ENCODE results near the gene EGFR.

The EGFR gene

GRCh38 chr7:55078465-55079372, 59.9 kb downstream of the EGFR start:
- no peak for TF ChIP-seq REST (IDR thresholded peaks at IDR 0.05; ENCODE audit: insufficient read depth in 1 of 2, low read depth in 2 of 2, low read length in 2 of 2)

- no peak for TF ChIP-seq SIN3A (IDR thresholded peaks at IDR 0.05; ENCODE audit: borderline replicate concordance, insufficient read depth, low read length)
- no peak for TF ChIP-seq REST (IDR thresholded peaks at IDR 0.05; ENCODE audit: insufficient read depth in 1 of 2, low read depth in 2 of 2, low read length in 2 of 2)
- TF ChIP-seq FOXP2 (optimal IDR thresholded peaks at IDR 0.05; ENCODE audit: borderline replicate concordance, extremely low read depth, extremely low read length, insufficient read depth) = no peak
- no peak for TF ChIP-seq POLR2AphosphoS5 (IDR thresholded peaks at IDR 0.05; ENCODE audit: low read depth, low read length)
- TF ChIP-seq TAF1 (IDR thresholded peaks at IDR 0.05; ENCODE audit: borderline replicate concordance, insufficient read depth, low read length) = no peak
Observed at GRCh38 chr7:55080000-55080623, 61.3 kb downstream of the EGFR start.

GRCh38 chr7:55081068-55081467, 62.3 kb downstream of the EGFR start:
- TF ChIP-seq SIN3A (IDR thresholded peaks at IDR 0.05; ENCODE audit: borderline replicate concordance, insufficient read depth, low read length) (no peak), REST (IDR thresholded peaks at IDR 0.05; ENCODE audit: insufficient read depth in 1 of 2, low read depth in 2 of 2, low read length in 2 of 2) (no peak), TAF1 (IDR thresholded peaks at IDR 0.05; ENCODE audit: borderline replicate concordance, insufficient read depth, low read length) (no peak), POLR2AphosphoS5 (IDR thresholded peaks at IDR 0.05; ENCODE audit: low read depth, low read length) (no peak), FOXP2 (optimal IDR thresholded peaks at IDR 0.05; ENCODE audit: borderline replicate concordance, extremely low read depth, extremely low read length, insufficient read depth) (no peak)

- TF ChIP-seq TAF1 (IDR thresholded peaks at IDR 0.05; ENCODE audit: borderline replicate concordance, insufficient read depth, low read length) (no peak), POLR2AphosphoS5 (IDR thresholded peaks at IDR 0.05; ENCODE audit: low read depth, low read length) (no peak), REST (IDR thresholded peaks at IDR 0.05; ENCODE audit: insufficient read depth in 1 of 2, low read depth in 2 of 2, low read length in 2 of 2) (no peak), FOXP2 (optimal IDR thresholded peaks at IDR 0.05; ENCODE audit: borderline replicate concordance, extremely low read depth, extremely low read length, insufficient read depth) (no peak), SIN3A (IDR thresholded peaks at IDR 0.05; ENCODE audit: borderline replicate concordance, insufficient read depth, low read length) (no peak)
Observed at GRCh38 chr7:55081472-55082227, 62.8 kb downstream of the EGFR start.

Measured in PFSK-1 (cell line).